ENCODE data around the gene HES3.

HES3 gene

GRCh38 chr1:6274102-6274501, 30.1 kb downstream of the HES3 start:
- Mint-ChIP-seq H3K27me3 (no peaks in the 10 kb centered on the region), H3K27ac (no peak overlapping the region), H3K36me3 (ENCODE audit: low read depth) (no peaks in the 10 kb centered on the region), H3K9me3 (no peaks in the 10 kb centered on the region), H3K4me1 (ENCODE audit: low read depth) (no peaks in the 10 kb centered on the region), H3K4me3 (no peak overlapping the region)

GRCh38 chr1:6274622-6275139, 30.7 kb downstream of the HES3 start:
- Mint-ChIP-seq H3K9me3 (no peaks in the 10 kb centered on the region), H3K36me3 (ENCODE audit: low read depth) (no peaks in the 10 kb centered on the region), H3K4me1 (ENCODE audit: low read depth) (no peaks in the 10 kb centered on the region), H3K27ac (no peak overlapping the region), H3K4me3 (no peak overlapping the region), H3K27me3 (no peaks in the 10 kb centered on the region)

- Mint-ChIP-seq H3K4me1 (ENCODE audit: low read depth) (no peaks in the 10 kb centered on the region), H3K27me3 (no peaks in the 10 kb centered on the region), H3K27ac (no peak overlapping the region), H3K36me3 (ENCODE audit: low read depth) (no peaks in the 10 kb centered on the region), H3K9me3 (no peaks in the 10 kb centered on the region), H3K4me3 (no peak overlapping the region)
These were observed 32.1 kb downstream of the HES3 start for GRCh38 chr1:6275826-6276782.

GRCh38 chr1:6276811-6277555, 33.0 kb downstream of the HES3 start:
- Mint-ChIP-seq H3K36me3 (ENCODE audit: low read depth) (no peaks in the 10 kb centered on the region), H3K9me3 (no peaks in the 10 kb centered on the region), H3K27me3 (no peaks in the 10 kb centered on the region), H3K4me3 (no peak overlapping the region), H3K4me1 (ENCODE audit: low read depth) (no peaks in the 10 kb centered on the region), H3K27ac (no peak overlapping the region)

- no peaks in the 10 kb centered on the region for H3K4me1 Mint-ChIP-seq (ENCODE audit: low read depth)
- no peaks in the 10 kb centered on the region for H3K36me3 Mint-ChIP-seq (ENCODE audit: low read depth)
- H3K9me3 Mint-ChIP-seq = no peaks in the 10 kb centered on the region
- H3K27ac Mint-ChIP-seq = no peak overlapping the region
- H3K4me3 Mint-ChIP-seq = no peak overlapping the region
- no peaks in the 10 kb centered on the region for H3K27me3 Mint-ChIP-seq
These were observed 34.3 kb downstream of the HES3 start for GRCh38 chr1:6278263-6278662.

GRCh38 chr1:6279066-6279465, 35.1 kb downstream of the HES3 start:
- no peak overlapping the region for H3K27ac Mint-ChIP-seq
- no peak overlapping the region for H3K4me3 Mint-ChIP-seq

GRCh38 chr1:6279613-6280383, 35.8 kb downstream of the HES3 start:
- no peak overlapping the region for H3K4me3 Mint-ChIP-seq
- no peaks in the 10 kb centered on the region for H3K27me3 Mint-ChIP-seq
- H3K36me3 Mint-ChIP-seq (ENCODE audit: low read depth) = no peaks in the 10 kb centered on the region
- no peaks in the 10 kb centered on the region for H3K4me1 Mint-ChIP-seq (ENCODE audit: low read depth)
- no peak overlapping the region for H3K27ac Mint-ChIP-seq
- H3K9me3 Mint-ChIP-seq = no peaks in the 10 kb centered on the region

More at GRCh38 chr1:6279066-6279465, 35.1 kb downstream of the HES3 start:
- Mint-ChIP-seq H3K4me1 (ENCODE audit: low read depth) (no peaks in the 10 kb centered on the region), H3K36me3 (ENCODE audit: low read depth) (no peaks in the 10 kb centered on the region), H3K27me3 (no peaks in the 10 kb centered on the region), H3K9me3 (no peaks in the 10 kb centered on the region)

- Mint-ChIP-seq H3K27me3 (no peaks in the 10 kb centered on the region), H3K4me1 (ENCODE audit: low read depth) (no peaks in the 10 kb centered on the region), H3K4me3 (no peak overlapping the region), H3K27ac (no peak overlapping the region), H3K9me3 (no peaks in the 10 kb centered on the region), H3K36me3 (ENCODE audit: low read depth) (no peaks in the 10 kb centered on the region)
These were observed 36.9 kb downstream of the HES3 start for GRCh38 chr1:6280761-6281451.

GRCh38 chr1:6281511-6282402, 37.8 kb downstream of the HES3 start:
- no peak overlapping the region for H3K4me3 Mint-ChIP-seq
- no peaks in the 10 kb centered on the region for H3K27me3 Mint-ChIP-seq
- H3K4me1 Mint-ChIP-seq (ENCODE audit: low read depth) = no peaks in the 10 kb centered on the region
- no peaks in the 10 kb centered on the region for H3K36me3 Mint-ChIP-seq (ENCODE audit: low read depth)
- H3K27ac Mint-ChIP-seq = no peak overlapping the region
- no peaks in the 10 kb centered on the region for H3K9me3 Mint-ChIP-seq

GRCh38 chr1:6282577-6283270, 38.7 kb downstream of the HES3 start:
- Mint-ChIP-seq H3K27me3 (no peaks in the 10 kb centered on the region), H3K9me3 (no peaks in the 10 kb centered on the region), H3K27ac (no peak overlapping the region), H3K36me3 (ENCODE audit: low read depth) (no peaks in the 10 kb centered on the region), H3K4me1 (ENCODE audit: low read depth) (no peaks in the 10 kb centered on the region), H3K4me3 (no peak overlapping the region)

GRCh38 chr1:6285336-6285735, 41.4 kb downstream of the HES3 start:
- Mint-ChIP-seq H3K4me3 (no peak overlapping the region), H3K36me3 (ENCODE audit: low read depth) (no peaks in the 10 kb centered on the region), H3K9me3 (no peaks in the 10 kb centered on the region)

GRCh38 chr1:6286266-6286665, 42.3 kb downstream of the HES3 start:
- H3K27ac Mint-ChIP-seq = no peak overlapping the region

More at GRCh38 chr1:6285336-6285735, 41.4 kb downstream of the HES3 start:
- Mint-ChIP-seq H3K4me1 (ENCODE audit: low read depth) (no peaks in the 10 kb centered on the region), H3K27ac (no peak overlapping the region), H3K27me3 (no peaks in the 10 kb centered on the region)

GRCh38 chr1:6287029-6287428, 43.0 kb downstream of the HES3 start:
- no peaks in the 10 kb centered on the region for H3K27me3 Mint-ChIP-seq
- no peaks in the 10 kb centered on the region for H3K36me3 Mint-ChIP-seq (ENCODE audit: low read depth)
- no peak overlapping the region for H3K27ac Mint-ChIP-seq
- H3K9me3 Mint-ChIP-seq = no peaks in the 10 kb centered on the region
- peaks cover 3% of the 10 kb centered on the region for H3K4me1 Mint-ChIP-seq (ENCODE audit: low read depth)
- H3K4me3 Mint-ChIP-seq = no peak overlapping the region

More at GRCh38 chr1:6286266-6286665, 42.3 kb downstream of the HES3 start:
- no peaks in the 10 kb centered on the region for H3K4me1 Mint-ChIP-seq (ENCODE audit: low read depth)
- no peaks in the 10 kb centered on the region for H3K27me3 Mint-ChIP-seq
- H3K4me3 Mint-ChIP-seq = no peak overlapping the region
- H3K9me3 Mint-ChIP-seq = no peaks in the 10 kb centered on the region
- no peaks in the 10 kb centered on the region for H3K36me3 Mint-ChIP-seq (ENCODE audit: low read depth)
